Subcutaneous adipose tissue (tissue), 4 donors: Measurements from ENCODE around the gene CLEC4F. TPM values are rescaled to one million over a fixed set of nuclear protein-coding genes. Genes with fewer than 3 reads are reported as not detected.

Experiments used
- total RNA-seq, 4 donors: library from RNA; depleted of rRNA; stranded (reverse); fragments of >200 nt; gene quantifications; one replicate each; pipeline ENCODE4 v1.1.0, GENCODE V29; 2016
- TF ChIP-seq, protein P1 (sequence below): fragments of 450-650 bp; IDR thresholded peaks from one replicate; pipeline ENCODE4 v1.5.1; 2016; ENCODE audit warnings: low read depth, mild to moderate bottlenecking, control low read depth, antibody characterized with exemption, moderate library complexity

The CLEC4F gene
- total RNA-seq, 4 donors from 2014 or later, result 0.38 TPM; not detected in 3

DNA sequence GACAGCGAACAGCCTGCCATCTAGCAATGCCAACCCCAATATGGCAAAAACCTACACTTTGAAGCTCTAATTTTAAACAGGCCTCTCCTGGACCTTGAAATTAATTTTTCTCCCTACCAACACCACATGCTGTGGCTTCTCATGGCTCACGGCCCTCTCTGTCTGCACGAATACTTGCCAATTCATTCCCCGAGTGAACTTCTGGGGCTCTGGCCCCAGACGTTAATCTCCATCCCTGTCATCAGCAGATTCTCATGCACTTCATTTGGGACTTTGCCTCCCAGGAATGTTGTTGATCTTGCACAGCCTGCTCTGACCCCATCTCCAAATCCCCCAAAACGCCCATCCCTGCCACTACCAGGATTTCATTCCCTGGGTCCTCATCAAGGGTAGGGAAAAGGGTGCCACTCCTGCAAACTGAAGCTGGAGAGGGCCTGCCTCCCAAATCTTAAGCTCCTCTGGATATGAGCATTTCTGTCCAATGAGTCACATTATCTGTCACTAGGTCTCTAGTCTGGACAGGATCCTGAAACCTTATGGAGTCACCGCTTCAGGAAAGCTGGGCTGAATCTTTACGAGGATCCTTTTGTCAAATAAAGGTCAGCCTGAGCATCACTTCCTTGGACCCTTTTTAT is 40.4 kb downstream of the CLEC4F start:
- TF ChIP-seq, protein P1, sequence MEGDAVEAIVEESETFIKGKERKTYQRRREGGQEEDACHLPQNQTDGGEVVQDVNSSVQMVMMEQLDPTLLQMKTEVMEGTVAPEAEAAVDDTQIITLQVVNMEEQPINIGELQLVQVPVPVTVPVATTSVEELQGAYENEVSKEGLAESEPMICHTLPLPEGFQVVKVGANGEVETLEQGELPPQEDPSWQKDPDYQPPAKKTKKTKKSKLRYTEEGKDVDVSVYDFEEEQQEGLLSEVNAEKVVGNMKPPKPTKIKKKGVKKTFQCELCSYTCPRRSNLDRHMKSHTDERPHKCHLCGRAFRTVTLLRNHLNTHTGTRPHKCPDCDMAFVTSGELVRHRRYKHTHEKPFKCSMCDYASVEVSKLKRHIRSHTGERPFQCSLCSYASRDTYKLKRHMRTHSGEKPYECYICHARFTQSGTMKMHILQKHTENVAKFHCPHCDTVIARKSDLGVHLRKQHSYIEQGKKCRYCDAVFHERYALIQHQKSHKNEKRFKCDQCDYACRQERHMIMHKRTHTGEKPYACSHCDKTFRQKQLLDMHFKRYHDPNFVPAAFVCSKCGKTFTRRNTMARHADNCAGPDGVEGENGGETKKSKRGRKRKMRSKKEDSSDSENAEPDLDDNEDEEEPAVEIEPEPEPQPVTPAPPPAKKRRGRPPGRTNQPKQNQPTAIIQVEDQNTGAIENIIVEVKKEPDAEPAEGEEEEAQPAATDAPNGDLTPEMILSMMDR, result no peak

DNA sequence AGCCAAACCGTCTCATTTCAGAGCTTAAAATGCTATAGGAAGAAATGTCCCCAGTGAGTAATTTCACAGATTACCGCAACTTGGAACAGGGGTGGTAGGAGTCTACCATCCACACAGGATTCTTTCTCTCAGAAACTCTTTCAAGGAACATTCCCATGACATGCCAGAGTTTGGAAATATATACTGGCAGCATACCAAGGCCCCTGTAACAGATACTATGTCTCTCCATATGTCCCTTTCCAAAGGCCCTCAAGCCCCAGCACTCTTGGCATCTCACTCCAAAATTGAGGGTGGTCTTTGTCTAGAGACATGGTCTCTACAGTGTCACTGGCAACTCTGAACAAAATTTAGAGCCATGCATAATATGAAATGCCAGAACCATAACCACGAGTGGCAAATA is 40.9 kb downstream of the CLEC4F start:
- TF ChIP-seq, protein P1, result no peak

DNA sequence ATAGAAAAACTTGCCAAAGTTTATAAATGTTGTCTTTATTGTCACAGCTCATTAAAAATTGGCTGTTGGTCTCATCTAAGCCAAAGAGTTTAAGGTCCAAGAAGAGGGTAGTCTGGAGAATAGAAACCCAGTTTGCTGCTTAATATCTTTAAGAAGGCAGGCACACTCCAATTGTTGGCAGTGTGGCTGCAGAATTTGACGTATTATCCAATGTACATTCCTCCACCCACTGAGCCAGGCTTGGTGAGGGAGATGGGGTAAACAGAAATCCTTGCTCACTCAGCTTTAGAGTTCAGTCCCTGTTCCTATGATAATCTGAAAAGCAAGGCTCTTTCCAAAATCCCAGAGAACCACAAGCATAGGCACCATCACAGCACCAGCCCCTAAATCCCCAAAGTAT is 41.7 kb downstream of the CLEC4F start:
- TF ChIP-seq, protein P1, result no peak

DNA sequence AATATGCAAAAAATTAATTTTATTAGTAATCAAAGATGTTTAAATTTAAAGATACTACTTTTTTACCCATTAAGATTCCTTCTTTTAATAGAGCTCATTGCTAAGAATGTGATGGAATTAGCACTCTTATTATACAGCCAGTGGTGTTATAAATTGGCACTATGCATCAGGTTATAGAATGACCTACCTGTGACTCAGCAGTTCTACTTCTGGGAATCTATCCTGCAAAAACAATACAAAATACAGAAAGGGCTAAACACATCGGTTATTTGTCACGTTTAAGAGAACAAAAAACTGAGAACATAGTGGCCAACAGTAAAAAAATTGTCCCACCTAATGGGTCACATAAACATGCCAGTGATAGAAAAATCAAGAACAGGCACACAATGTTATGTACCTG is 42.9 kb downstream of the CLEC4F start:
- TF ChIP-seq, protein P1, result no peak

DNA sequence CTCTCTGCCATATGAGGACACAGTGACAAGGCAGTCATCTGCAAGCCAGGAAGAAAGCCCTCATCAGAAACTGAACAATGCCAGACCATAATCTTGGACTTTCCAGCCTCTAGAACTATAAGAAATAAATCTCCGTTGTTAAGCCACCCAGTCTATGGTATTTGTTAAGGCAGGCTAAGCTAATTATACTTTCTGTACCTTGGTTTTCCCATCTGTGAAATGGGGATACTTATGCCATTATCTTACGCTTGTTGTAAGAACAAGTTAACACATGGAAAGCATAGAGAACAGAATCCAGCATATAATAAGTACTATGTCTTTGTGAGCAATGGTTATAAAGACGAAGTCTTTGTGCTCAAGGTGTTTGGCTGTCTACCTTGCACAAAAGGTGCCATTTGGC is 44.1 kb downstream of the CLEC4F start:
- TF ChIP-seq, protein P1, result no peak

DNA sequence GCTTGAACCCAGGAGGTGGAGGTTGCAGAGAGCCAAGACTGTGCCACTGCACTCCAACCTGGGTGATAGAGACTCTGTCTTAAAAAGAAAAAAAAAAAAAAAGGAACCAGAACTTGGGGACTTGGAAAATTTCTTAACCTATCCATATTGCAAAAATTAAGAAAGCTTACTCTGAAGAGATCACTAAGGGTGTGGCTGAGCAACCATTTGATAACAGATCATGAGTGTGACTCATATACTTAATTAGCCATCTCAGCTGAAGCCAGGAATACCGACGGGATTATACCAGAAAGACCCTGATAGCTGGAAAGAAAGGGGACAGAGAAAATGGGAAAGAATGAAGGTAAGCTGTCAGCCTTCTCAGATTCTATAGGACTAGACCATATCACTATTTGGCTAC is 45.3 kb downstream of the CLEC4F start:
- TF ChIP-seq, protein P1, result no peak

DNA sequence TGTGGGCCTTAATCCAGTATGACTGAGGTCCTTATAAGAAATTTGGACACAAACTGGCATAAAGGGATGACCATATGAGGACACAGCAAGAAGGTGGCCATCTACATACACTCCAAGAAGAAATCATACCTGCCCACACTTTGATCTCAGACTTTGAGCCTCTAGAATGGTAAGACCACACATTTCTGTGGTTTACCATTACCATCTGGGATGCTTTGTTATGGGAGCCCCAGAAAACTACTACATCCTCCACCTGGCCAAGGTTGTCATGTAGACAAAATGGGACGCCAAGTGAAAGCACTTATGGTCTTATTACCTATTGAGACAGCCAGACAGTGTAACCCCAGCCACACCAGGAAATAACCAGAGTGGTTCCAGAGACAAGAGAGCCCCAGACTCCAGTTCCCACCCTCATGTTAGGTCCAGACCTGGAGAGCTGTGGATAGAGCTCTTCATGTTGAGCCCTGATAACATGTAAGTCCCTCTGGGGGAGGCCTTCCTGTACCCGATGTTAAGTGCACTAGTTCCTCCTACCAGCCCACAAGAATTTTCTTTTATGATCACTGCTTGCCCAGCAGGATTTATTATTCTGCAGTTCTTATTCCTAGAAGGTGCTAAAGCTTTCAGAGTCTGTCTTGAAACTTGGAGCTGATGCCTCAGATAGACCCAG is 47.8 kb downstream of the CLEC4F start:
- TF ChIP-seq, protein P1, result no peak
